ENCODE results near the gene GYPC. TPM values are rescaled to one million over a fixed set of nuclear protein-coding genes. Genes with fewer than 3 reads are reported as not detected.
"Not testable (repeated sequence)": the region's sequence is repeated elsewhere in the genome, so short reads cannot be mapped to it uniquely, and the experiment has no call there.

The GYPC gene
- polyA plus RNA-seq, 2 of the 4 experiments (the other 2 are of a cell fraction): not detected

- FAIRE-seq (no peak), DNase-seq (ENCODE audit: low read depth in 1 of 2, low spot score in 1 of 2) (no peak), ATAC-seq (no peak)
- Histone ChIP-seq H3K4me2 (no peak overlapping the region), H3K4me3 (no peak overlapping the region), H3K4me1 (no peaks in the 10 kb centered on the region), H3K27ac (no peak overlapping the region), H3K9me3 (no peaks in the 10 kb centered on the region)
- POLR2A ChIA-PET: no interaction called here
- CTCF ChIA-PET: interaction anchor here (0.6 kb wide), 1 partner anchor 1574 kb away, joined by 3 read pairs; no protein-coding TSS in a partner anchor
- no peak for TF ChIP-seq HOXB5 (CRISPR knock-in tag; IDR thresholded peaks at IDR 0.05)
- no peak for TF ChIP-seq ZNF302 (CRISPR knock-in tag; IDR thresholded peaks at IDR 0.05)
- 1% methylated on average over 5 of the region's 5 CpGs for WGBS (ENCODE audit: missing lambda C conversion rate)
Observed at GRCh38 chr2:126715576-126716406, 59.8 kb downstream of the GYPC start.

- ATAC-seq; POLR2A ChIA-PET; FAIRE-seq; DNase-seq (ENCODE audit: low read depth in 1 of 2, low spot score in 1 of 2); H3K9me3 ChIP-seq; CTCF ChIA-PET; H3K4me3 ChIP-seq; H3K27ac ChIP-seq; H3K4me1 ChIP-seq; H3K4me2 ChIP-seq: not testable (repeated sequence)
- 18% methylated on average over 10 of the region's 10 CpGs for WGBS (ENCODE audit: missing lambda C conversion rate)
Observed at GRCh38 chr2:126717277-126717676, 61.3 kb downstream of the GYPC start.

GRCh38 chr2:126717928-126718327, 62.0 kb downstream of the GYPC start:
- no peaks in the 10 kb centered on the region for H3K4me1 ChIP-seq
- H3K9me3 ChIP-seq: no peaks in the 10 kb centered on the region
- no peak for TF ChIP-seq EP300 (IDR thresholded peaks at IDR 0.05)
- no peak for TF ChIP-seq CEBPB (IDR thresholded peaks at IDR 0.05)
- no peak for TF ChIP-seq ZFP36 (IDR thresholded peaks at IDR 0.05; ENCODE audit: borderline replicate concordance, partially characterized antibody)
- no peak for TF ChIP-seq CHD4 (IDR thresholded peaks at IDR 0.05; ENCODE audit: borderline replicate concordance)
- no peak for TF ChIP-seq USF2 (IDR thresholded peaks at IDR 0.05)
- TF ChIP-seq MYC (IDR thresholded peaks at IDR 0.05; ENCODE audit: borderline replicate concordance, low read length): no peak
- no peak for TF ChIP-seq REST (IDR thresholded peaks at IDR 0.05)
- TF ChIP-seq NPAS2 (CRISPR knock-in tag; IDR thresholded peaks at IDR 0.05; ENCODE audit: borderline replicate concordance): no peak
- TF ChIP-seq RARB (CRISPR knock-in tag; IDR thresholded peaks at IDR 0.05): no peak
- TF ChIP-seq BHLHE40 (IDR thresholded peaks at IDR 0.05; ENCODE audit: low read depth, low read length): no peak
- no peak for TF ChIP-seq HMGXB4 (CRISPR knock-in tag; IDR thresholded peaks at IDR 0.05; ENCODE audit: borderline replicate concordance)
- no peak for TF ChIP-seq POLR2A (IDR thresholded peaks at IDR 0.05; ENCODE audit: low read length)
- TF ChIP-seq HOXB5 (CRISPR knock-in tag; IDR thresholded peaks at IDR 0.05): no peak
- no peak for TF ChIP-seq EHMT2 (IDR thresholded peaks at IDR 0.05; ENCODE audit: low read depth)
- TF ChIP-seq GATA3 (IDR thresholded peaks at IDR 0.05; ENCODE audit: borderline replicate concordance): no peak
- TF ChIP-seq CBX2 (IDR thresholded peaks at IDR 0.05; ENCODE audit: borderline replicate concordance, low read depth): no peak
- no peak for TF ChIP-seq CTCF (IDR thresholded peaks at IDR 0.05)
- TF ChIP-seq ZNF302 (CRISPR knock-in tag; IDR thresholded peaks at IDR 0.05): no peak
- H3K4me3 ChIP-seq: no peak overlapping the region
- no peak for DNase-seq (ENCODE audit: low read depth in 1 of 2, low spot score in 1 of 2)
- ChIA-PET POLR2A (no interaction called here), CTCF (no interaction called here)
- no peak for FAIRE-seq
- ATAC-seq: no peak
- no peak overlapping the region for H3K27ac ChIP-seq
- WGBS (ENCODE audit: missing lambda C conversion rate): under 1% methylated on average over 5 of the region's 5 CpGs
- no peak overlapping the region for H3K4me2 ChIP-seq

All from A549 (cell line).